GM21423 (cell line): ENCODE results near the gene ARID5B.

Source experiments
- ATAC-seq: cut with Tn5 transposase; IDR thresholded peaks from one replicate; pipeline ENCODE4 v1.9.1; 2021; ENCODE audit warnings: mild to moderate bottlenecking, moderate library complexity; ENCODE audit not compliant: unreplicated experiment

ARID5B gene

DNA sequence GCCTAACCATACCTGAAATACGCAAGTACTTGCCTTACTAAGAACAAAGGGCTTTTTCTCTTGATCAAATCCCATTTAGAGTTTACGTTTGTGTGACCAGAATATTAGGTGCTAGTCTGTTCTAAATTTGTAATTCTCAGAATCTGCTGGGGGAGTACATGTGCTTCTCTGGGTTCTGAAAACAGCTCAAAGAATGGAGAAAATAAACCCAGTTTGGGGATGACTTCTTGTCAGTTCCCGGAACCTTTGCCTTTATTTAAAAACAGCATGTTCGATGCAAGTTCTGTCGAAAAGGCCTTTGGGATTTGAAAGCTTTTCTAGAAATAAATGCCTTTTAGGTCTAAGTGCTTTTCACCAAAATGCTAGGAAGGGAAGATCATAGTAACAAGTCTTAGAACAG is 147.0 kb downstream of the ARID5B start:
- no peak for ATAC-seq

GRCh38 chr10:62048919-62049623 is 147.6 kb downstream of the ARID5B start:
- no peak for ATAC-seq

DNA sequence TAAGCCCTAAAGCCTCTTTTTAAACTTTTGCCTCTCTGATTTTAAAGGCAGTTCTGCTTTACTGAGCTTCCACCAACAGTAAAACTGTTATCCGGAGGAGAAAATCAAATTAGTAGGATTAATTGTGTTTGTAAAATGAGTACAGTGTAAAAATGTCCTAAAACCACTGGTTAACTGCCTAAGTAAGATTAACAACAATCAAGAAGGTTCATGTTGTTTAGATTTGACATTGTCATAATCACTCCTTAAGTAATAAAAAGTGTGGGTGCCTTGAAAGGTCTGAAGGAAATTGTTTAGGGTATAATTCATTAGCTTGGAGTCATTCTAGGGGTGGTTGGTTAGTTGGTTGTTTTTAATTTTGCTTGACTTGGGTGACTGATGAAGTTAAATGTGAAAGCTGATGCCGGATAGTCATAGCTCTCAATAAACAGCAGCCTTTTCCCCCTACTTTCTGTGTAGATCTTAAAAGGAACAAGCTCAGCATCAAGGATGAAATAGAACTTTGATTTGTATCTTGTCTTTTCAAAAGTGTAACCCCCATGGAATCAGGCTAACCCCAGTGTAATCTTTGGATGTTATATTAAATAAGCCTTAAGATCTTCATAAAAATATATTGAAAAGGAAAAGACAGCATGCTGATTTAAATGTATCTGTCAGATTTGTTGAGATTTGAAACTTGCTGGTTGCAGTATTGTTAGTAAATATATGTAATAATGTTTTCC is 148.3 kb downstream of the ARID5B start:
- ATAC-seq = no peak

DNA sequence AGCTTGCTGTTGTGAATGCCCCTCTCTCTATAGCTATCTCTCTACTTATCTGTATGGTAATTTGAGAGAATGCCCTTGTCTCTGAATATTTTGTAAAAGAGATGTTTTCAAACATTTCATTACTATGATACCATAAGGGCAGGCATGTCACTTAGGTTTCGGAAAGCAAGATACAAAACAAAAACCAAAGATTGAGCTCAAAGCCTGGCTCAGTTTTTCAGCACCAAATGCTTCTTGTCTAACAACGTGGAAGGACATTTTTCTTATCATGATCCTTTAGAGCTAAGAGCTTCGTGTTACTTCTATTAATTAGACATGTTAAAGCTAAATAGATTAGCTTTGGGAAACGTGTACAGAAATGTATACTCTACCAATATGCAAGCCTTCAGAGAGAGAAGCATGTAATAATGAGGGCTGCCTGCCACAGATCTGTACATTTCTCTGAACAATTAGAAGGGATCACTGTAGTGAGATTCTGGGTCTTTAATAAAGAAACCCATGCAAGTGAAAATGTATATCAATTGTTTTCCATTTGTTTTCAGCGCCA is 148.9 kb downstream of the ARID5B start:
- ATAC-seq = no peak

DNA sequence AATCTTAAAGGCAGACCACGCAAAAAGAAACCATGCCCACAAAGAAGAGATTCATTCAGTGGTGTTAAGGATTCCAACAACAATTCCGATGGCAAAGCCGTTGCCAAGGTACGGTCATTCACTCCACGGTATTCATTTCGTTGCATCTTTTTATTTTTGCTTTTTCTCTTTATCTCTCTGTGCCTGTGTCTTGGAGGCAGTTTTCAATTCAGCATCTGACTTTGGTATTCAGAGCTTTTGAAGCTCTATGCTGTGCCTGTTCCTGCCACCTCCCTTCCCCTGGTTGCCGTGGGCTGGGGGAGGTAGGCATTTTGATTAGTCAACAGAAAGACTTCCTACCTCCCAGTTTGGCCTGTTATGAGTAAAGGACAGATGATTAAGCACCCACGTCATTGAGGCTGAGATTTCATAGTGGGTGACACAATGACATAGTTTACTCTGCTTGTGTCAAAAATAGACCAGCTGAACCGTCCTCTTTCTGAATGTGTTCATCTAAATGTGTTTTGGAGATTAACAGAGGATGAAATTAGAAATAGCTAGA is 149.5 kb downstream of the ARID5B start:
- peak; percentile 40 for ATAC-seq

DNA sequence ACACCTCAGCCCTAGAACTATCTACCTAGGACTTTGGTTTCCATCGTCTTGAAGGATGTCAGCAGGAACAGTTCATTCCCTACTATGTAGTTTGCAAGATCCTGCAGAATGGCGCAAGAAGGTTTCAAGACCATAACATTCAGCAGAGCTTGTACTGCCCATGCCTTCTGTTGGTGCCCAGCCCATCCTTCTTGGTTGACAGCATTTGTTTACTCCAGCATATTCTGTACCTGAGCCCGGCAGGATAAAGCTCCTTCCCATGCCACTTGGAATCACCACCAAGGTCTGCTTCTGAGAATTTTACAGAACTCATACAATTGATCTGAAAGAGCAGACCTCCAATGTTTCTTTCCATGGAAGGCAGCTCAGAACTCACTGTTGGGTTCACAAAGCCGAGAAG is 150.8 kb downstream of the ARID5B start:
- no peak for ATAC-seq

DNA sequence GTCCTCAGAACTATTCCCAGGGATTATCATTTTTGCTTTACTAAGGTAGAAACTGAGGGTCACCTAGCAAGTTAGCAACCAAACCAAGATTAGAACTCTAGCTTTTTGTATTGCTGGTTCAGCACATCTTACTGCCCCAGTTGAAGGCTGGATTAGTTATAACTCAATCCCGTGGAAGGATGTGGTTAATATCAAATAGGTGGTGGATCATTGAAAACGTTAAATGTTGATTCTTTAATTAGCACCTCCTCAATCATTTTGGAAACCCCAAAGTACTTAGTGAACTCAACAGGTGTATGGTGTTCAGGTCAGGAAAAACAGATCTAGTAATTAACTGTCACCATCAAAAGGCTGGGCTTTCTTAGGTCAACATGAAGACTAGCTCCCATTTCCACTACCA is 152.4 kb downstream of the ARID5B start:
- ATAC-seq = no peak

DNA sequence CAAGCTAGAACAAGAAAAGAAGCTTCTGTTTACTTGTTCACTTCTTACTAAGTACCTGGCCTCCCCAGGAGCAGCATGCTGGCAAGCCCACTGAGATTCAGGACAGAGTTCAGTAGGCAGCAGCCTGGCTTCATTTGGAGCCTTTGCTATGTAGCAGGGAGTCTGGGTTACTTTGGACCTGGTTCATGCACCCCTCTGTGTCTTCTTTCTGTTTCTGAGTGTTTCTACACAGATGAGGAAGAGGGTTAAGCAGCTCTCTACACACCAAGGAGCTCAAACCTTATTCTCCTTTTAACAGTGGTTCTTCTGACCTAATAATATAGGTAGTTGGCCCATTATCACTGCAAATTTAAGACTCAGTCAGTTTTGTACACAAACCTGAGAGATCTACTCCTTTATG is 152.9 kb downstream of the ARID5B start:
- ATAC-seq = no peak

GRCh38 chr10:62054830-62055229 is 153.3 kb downstream of the ARID5B start:
- ATAC-seq = no peak

GRCh38 chr10:62056219-62056618 is 154.7 kb downstream of the ARID5B start:
- ATAC-seq = no peak

DNA sequence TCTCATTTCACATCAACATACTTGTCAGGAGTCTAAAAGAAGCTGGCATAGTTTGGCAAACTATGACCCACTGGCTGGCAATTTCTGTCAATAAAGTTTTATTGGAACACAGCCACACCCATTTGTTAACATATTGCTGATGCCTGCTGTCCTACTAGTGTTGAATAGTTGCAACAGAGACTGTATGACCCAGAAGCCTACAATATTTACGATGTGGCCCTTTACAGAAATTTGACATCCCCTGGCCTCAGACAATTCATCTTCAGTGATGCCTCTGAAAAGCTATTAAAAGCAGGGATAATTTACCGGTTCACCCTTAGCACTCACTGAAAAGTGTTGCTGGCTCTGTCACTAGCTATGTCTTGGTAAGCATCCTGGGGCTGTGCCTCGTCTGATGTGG is 155.2 kb downstream of the ARID5B start:
- ATAC-seq = no peak

DNA sequence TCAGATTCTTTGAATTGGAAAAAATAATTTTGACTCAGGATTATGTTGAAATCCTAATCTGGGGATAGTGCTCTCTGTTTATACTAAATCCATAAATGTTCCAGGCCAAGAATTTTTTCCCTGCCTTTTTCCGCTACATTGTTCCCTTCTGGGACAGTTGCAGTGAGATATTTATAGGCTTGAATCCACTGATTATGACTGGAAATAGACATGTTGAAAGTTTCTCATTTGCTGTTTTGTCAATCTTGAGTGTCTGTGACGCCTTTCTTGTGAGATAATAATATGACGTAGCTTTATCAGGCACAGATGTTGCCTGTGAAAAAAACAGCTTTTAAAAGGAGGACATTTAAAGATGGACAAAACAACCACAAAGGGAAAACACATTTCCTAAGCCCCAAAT is 155.9 kb downstream of the ARID5B start:
- ATAC-seq = no peak

DNA sequence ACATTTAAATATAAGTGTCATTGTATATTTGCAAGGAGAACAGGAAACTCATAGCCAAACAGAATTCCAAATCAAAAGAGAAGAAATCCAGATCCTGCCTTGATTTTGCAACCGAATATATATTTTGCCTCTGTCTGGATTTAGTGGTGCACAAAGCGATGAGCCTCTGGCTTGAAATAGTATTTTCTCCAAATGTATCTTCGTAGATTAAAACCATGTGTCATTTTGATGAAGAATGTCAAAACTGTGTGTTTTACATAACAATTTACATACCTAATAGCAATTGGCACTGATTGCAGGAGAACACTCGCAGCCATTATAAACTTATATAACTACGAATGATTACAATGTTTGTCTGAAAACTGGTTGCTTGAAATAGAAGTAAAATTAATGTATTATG is 156.4 kb downstream of the ARID5B start:
- no peak for ATAC-seq

- ATAC-seq = no peak
Measured at GRCh38 chr10:62058476-62058875, 157.0 kb downstream of the ARID5B start.

DNA sequence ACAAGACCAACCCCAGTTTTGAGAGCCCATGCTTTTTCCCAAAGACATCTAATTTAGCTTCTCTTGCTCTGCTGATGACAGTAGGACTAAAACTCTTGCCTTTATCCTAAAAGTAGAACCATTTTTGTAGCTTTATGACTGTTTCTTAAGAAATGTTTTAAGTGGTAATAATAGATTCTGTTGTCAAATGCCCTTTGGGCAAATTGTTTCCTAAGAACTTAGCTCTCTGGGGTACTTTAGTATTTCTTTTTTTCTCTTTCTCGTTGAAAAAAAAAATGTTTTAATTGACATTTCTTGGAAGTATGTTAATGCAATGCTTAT is 157.4 kb downstream of the ARID5B start:
- ATAC-seq = no peak

DNA sequence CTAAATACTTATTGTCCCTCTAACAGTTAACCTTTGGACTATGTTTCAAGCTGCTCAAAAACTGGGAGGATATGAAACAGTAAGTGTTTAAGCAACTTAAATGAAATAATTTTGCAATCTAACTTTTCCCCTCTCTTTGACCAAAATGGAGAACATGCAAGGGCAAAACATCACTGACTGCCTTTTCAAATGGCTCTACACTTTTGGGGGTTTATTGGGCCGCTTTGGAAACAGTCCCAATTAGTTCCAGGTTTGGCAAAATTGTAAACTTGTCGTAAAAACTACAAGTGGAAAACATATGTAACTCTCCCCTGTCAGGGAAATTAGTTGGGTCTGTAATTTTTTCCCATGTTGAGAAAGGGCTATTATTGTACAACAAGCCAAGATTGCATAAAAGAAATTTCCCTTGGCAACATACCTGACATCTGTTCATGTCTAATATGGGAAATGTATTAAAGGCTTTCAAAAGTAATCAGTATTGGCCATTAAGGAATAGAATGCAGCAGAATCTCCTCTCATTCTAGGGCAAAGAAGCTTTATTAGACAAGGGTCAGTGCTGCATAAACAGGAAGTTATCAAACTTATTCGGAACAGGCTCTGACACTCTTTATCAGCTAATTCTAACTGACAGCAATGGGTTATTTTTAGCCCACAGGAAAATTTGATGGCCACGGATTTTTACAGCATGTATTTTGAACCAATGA is 157.9 kb downstream of the ARID5B start:
- no peak for ATAC-seq

DNA sequence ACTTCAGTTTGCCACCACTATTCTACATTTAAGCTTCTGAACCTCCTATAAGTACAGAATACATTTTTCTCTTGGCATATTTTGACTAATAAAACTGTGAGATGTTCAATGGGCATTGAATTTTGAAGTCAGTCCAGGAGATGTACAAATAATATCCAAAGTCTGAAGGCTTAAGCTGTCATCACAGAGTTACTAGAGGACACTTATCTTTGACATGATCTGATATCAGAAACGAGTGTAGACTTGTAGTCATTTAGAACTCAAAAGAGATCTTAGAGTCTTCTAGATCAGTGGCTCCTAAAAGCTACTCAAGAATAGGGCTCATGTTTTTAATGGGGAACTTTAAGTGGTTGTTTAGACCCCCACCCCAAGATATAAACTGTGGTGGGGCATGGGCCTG is 160.5 kb downstream of the ARID5B start:
- ATAC-seq = no peak

- no peak for ATAC-seq
Measured at GRCh38 chr10:62062752-62063512, 161.4 kb downstream of the ARID5B start.

GRCh38 chr10:62063795-62064472 is 162.4 kb downstream of the ARID5B start:
- no peak for ATAC-seq

- ATAC-seq = no peak
Measured at GRCh38 chr10:62067560-62067959, 166.1 kb downstream of the ARID5B start.
